NCI-H2196 treated with DMSO at 0.1 percent for 48 hours (cell line): ENCODE measurements around the gene KLRB1.
"Not testable (repeated sequence)": the region's sequence is repeated elsewhere in the genome, so short reads cannot be mapped to it uniquely, and the experiment has no call there.

ENCODE experiments used
- DNase-seq: peaks from one replicate; lab custom pipeline; 2025; ENCODE audit not compliant: unreplicated experiment; lab: John Stamatoyannopoulos, UW

KLRB1 gene

GRCh38 chr12:9607716-9608115, at the start of gene KLRB1:
TSS of gene KLRB1 (minus strand) at chr12:9607916. CDS start at chr12:9607839, 77 bp downstream.
- no peak for DNase-seq

GRCh38 chr12:9651265-9651729, 43.6 kb upstream of the KLRB1 start:
- DNase-seq, result no peak

GRCh38 chr12:9650151-9650576, 42.4 kb upstream of the KLRB1 start:
- DNase-seq, result no peak

DNA sequence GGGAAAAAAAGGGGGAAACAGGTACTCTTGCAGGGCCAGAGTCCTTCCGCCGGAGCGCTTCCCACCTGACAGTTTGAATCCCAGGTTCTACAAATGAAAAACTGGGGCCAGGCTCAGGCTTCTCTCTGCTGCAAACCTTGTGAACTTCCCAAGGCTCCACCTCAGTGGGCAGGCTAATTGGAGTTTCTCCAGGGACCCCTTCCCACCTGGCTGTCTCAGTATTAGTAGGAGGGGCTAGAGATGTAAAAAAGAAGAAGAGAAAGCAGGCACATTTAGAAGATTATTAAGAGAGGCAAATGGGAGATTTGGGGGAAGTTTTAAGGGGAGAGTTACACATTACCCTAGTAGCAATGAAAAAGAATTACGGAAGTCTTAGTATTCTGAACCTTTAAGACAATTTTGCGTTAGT, 41.8 kb upstream of the KLRB1 start:
- DNase-seq, result no peak

DNA sequence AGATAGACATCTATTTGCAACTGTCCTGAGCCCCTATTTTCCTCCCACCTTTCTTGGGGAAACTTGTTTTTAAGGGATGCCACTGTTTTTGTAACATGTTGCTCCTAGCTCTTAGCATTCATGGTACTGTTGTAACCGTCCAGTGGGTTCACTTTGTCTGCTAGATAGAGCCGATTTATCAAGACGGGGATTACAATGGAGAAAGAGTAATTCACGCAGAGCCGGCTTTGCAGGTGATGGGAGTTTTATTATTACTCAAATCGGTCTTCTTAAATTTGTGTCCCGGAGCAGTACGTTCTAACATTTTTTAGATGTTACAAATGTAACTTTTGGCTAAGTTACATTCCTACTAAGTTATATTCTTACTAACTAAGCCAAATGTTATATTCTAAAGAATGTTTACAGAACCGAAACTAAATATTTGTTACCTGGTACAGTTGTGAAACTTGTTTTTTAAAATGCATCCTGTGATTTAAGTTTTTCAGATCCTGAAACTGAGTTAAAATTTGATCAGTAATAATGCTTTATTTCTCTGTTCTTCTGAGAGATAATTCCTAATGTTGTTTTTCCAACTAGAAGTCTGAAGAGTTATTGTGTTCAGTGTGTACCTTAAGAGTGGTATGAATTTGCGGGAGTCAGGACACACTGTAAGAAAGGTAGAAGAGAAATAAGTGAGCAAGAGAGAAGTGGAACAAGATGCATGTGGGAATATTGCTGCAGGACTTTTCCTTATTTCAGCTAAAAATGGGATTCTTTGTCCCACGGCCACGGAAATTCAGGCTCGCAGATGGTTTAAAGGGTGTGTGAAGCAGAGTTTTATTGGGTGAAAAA, 41.2 kb upstream of the KLRB1 start:
- DNase-seq, result no peak

GRCh38 chr12:9647825-9648700, 40.3 kb upstream of the KLRB1 start:
- peak; percentile 34 for DNase-seq

DNA sequence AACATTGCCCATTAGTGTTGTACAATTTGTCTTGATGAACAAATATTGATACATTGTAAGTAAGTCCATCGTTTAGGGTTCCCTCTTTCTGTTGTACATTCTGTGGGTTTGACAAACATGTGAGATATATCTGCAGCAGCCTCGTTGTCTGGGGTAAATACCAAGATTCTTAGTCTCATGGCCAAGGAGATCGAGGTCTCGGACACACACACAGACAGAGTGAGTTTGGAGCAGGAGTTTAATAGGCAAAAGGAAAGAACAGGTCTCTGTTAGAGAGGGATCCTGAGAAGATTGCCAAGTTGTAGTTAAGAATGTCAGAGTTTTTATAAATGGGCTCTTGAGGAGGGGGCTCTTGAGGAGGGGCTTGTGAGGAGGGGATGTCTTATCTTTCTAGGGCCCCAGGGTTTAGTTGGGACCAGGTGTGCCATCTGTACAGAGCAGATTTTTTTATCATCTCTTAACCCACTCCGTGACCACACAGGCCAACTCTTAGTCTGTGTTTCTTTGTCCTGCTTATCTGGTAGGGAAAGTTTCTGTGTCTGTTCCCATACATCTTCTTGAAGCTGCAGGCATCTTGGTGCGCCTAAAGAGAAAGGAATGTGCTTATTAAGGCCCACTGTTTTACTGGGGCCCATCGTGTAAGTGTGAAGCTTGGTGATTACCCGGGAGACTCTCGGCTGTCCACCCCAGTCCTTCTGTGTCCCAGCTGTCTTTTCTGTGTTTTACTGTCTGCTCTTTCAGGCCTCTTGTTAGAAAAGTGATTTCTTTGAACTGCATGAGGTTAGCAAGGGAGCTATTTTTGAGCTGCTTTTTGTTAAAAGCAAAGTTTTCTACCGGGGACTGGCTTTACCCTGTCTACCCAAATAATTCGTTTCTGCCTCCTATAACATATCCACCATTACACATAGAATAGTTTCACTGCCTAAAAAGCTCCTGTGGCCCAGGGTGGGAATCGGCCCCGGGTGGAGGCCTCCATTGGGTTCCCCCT, 39.4 kb upstream of the KLRB1 start:
- no peak for DNase-seq

DNA sequence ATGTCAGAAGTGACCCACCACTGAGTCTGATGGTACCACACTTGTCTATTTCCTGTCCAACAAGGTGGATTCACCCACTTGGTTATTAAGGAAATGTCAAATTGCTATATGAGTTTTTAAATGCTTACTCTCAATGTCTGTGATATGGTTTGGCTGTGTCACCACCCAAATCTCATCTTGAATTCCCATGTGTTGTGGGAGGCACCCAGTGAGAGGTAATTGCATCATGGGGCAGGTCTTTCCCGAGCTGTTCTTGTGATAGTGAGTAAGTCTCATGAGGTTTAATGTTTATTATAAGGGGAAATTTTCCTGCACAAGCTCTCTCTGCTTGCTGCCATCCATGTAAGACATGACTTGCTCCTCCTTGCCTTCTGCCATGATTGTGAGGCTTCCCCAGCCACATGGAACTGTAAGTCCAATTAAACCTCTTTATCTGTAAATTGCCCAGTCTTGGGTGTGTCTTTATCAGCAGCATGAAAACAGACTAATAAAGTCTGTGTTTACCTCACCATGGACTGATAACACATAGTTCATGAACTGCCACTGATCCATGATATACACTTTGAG, 37.4 kb upstream of the KLRB1 start:
- DNase-seq, result not testable (repeated sequence)

DNA sequence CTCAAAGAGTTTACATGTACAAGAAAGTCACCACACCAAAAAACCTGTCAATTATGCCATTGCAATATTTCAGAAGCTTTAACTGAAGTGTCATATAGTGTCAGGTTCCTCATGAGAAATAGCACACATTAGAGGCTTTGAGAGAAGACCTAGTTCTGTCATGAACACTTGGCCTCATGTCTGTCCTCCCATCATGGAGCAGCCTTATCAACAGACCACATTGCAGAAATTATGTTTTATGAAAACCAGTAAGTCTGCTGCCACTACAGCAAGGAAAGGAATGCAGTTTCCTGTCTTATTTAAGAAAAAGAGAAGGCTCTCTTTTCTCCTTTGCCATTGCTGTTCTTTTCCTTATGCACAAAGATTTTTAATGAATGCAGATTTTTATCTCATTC, 35.5 kb upstream of the KLRB1 start:
- no peak for DNase-seq

DNA sequence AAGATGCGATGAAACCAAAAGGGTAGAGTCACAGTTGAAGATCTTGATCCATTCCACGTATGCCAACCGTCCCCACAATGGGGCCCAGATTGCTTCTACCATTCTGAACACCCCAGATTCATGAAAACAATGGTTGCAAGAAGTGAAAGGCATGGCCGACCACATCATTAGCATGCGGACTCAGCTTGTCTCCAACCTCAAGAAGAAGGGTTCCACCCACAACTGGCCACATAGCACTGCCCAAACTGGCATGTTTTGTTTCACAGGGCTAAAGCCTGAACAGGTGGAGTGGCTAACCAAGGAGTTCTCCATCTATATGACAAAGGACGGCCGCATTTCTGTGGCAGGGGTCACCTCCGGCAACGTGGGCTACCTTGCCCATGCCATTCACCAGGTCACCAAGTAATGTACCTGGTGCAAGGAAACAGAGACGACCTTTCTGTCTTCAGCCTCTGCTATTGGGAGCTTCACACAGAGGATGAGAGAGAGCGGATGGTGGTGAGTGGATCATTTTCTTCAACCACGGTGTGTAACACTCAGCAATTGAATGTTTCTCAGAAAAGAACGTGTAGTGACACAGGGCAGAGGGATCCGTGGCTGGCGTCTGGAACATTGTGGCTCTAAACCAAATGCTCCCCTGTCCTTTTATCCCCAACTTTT, 35.0 kb upstream of the KLRB1 start:
- no peak for DNase-seq

- no peak for DNase-seq
These were observed 32.3 kb upstream of the KLRB1 start for GRCh38 chr12:9640024-9640423.

DNA sequence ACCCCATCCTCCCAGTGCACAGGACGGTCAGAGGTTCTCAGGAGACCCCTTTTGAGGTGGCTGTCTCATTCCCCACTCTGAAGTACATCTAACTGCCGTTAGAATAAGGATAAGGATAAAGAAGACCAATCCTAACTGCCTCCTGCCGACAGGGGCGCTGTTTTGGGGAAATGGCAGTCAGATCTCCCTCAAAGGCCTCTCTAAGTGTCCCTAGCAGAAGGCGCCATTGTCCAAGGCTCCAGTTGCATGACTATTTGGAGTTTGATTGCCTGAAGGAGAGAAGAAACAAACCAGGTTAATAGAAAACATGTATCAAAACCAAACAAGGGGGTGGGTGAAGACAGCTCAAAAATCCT, 29.1 kb upstream of the KLRB1 start:
- DNase-seq, result no peak

GRCh38 chr12:9636150-9636850, 28.6 kb upstream of the KLRB1 start:
- DNase-seq, result no peak

DNA sequence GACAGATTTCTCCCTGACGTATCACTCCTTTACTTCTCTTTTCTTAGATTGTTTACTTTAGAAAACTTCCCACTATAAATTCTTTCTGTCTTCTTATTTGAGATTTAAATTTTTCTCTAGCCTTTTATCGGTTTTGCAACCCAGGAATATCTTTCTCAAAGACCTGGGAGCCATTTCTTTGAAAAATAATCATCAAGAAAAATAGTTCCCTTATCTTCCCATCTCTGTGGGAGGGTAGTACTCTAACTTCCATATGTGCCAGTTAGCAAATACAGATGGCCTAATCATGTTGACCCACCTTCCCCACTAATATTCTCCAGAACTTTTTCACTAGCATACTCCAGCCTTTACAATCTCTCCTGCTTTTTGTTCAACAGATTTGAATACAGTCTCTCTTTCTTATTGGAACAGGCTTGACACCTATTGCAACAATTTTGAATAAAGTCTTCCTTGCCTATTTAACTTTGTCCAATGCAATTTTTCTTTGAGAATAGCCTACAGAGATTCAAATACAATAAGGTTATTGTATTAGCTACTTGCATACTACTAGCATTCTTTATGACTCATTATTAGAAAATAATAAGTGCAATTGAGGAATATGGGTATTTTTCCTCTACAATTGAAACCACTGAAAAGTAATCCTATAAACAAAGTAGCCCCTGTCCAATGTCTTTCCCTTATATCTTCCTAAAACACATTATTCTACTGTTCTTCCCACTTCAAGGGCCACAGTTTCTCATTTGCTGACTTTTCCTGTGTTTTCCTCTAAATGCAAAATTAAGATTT, 27.4 kb upstream of the KLRB1 start:
- no peak for DNase-seq

GRCh38 chr12:9634177-9634803, 26.6 kb upstream of the KLRB1 start:
- no peak for DNase-seq

DNA sequence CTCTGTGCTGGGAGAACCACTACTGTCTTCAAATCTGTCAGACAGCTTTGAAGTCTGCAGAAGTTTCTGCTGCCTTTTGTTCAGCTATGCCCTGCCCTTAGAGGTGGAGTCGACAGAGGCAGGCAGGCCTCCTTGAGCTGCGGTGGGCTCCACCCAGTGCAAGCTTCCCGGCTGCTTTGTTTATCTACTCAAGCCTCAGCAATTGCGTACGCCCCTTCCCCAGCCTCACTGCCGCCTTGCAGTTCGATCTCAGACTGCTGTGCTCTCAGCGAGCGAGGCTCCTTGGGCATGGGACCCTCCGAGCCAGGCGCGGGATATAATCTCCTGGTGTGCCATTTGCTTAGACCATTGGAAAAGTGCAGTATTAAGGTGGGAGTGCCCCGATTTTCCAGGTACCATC, 25.1 kb upstream of the KLRB1 start:
- no peak for DNase-seq

DNA sequence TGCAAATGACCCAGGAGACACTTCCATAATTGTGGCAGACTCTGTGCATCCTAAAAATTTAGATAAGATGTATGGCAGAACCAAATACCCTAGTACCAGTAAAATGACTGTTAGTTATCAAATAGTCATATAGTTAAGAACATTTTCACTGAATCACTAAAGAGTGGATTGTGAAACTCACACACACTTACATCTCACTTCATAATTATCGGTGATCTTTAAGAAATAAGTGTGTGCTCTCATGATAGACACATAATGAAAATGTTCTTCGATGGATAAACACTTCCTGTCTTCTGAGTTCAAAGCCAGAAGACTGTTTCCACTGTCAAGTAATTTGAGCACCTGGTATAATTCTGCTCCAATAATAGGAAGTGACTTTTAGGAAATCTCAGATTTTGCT, 19.1 kb upstream of the KLRB1 start:
- no peak for DNase-seq

GRCh38 chr12:9626291-9626690, 18.6 kb upstream of the KLRB1 start:
- no peak for DNase-seq
